ENCODE data around the gene SERPINI2.
"Not testable (repeated sequence)": the region's sequence is repeated elsewhere in the genome, so short reads cannot be mapped to it uniquely, and the experiment has no call there.

Gene SERPINI2

GRCh38 chr3:167445491-167445890 is 28.4 kb downstream of the SERPINI2 start:
- DNase-seq = no peak

GRCh38 chr3:167441256-167441655 is 32.6 kb downstream of the SERPINI2 start:
- no peak for DNase-seq

GRCh38 chr3:167437428-167438139 is 36.3 kb downstream of the SERPINI2 start:
- no peak for DNase-seq

- not testable (repeated sequence) for DNase-seq
Measured at GRCh38 chr3:167426962-167427361, 46.9 kb downstream of the SERPINI2 start.

- not testable (repeated sequence) for DNase-seq
Measured at GRCh38 chr3:167422396-167422795, 51.4 kb downstream of the SERPINI2 start.

- no peak for DNase-seq
Measured at GRCh38 chr3:167409611-167410010, 64.2 kb downstream of the SERPINI2 start.

GRCh38 chr3:167406876-167407492 is 66.9 kb downstream of the SERPINI2 start:
- no peak for DNase-seq

GRCh38 chr3:167397826-167398225 is 76.0 kb downstream of the SERPINI2 start:
- no peak for DNase-seq

GRCh38 chr3:167396075-167396474 is 77.8 kb downstream of the SERPINI2 start:
- DNase-seq = no peak

GRCh38 chr3:167394003-167394402 is 79.8 kb downstream of the SERPINI2 start:
- no peak for DNase-seq

Data from CD4-positive, alpha-beta T cell treated with Interferon gamma for 1 hour (primary cell).